H4 (cell line): ENCODE results near the gene GTPBP1. TPM values are rescaled to one million over a fixed set of nuclear protein-coding genes. Genes with fewer than 3 reads are reported as not detected.

Experiments
- DNase-seq: peaks from one replicate; pipeline ENCODE4 v3.0.0-alpha.2; 2015; ENCODE audit warnings: low spot score
- total RNA-seq: library from RNA; depleted of rRNA; stranded (reverse); fragments of >200 nt; shearing (Covaris generic); gene quantifications from 2 replicates; pipeline ENCODE4 v1.2.3, GENCODE V29; 2014

Gene GTPBP1
- total RNA-seq, 1 experiment from 2014 or later = 12.1 TPM

DNA sequence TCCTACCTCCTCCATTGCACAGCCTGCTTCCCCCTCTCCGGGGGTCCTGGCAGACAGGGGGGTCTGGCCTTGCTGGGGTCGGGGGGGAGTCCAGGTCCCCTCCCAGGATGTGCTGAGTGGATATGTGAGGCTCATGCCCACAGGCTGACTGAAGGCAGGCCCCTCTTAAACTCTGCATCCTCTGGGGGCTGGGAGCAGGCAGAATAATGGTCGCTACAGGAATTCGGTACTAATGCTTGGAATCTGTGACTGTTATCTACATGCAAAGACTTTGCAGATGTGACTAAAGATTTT lies 51.7 kb downstream of the GTPBP1 start:
- no peak for DNase-seq

DNA sequence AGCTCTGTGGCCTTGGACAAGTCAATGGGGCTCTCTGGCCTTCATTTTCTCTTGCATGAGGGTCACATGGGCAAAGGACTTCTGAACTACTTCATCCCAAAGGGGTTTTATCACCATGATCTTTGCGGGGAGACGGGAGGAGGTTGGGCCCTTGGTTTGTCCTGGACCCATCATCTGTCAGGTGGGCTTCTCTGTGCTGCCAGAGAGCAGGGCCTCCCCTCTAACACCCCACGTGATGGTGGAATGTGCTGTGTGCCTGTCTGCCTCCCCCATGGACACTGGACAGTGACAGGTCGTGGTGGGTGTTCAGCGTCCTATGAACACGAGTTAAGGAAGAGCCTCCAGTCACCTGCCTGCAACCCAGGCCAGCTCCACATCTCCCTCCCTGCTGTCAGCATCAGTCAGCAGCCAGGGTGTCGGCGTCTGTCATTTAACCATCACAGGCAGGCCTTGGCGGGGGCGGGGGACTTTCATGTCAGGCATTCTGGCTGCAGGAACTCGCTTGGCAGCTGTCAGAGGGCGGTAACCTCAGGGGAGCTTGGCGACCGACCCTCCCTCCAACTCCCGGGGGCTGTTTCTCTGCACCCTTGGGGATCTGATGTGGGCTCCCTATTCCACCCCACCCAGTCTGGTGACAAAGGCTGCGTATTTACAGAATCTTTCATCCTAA lies 52.7 kb downstream of the GTPBP1 start:
- DNase-seq = no peak

DNA sequence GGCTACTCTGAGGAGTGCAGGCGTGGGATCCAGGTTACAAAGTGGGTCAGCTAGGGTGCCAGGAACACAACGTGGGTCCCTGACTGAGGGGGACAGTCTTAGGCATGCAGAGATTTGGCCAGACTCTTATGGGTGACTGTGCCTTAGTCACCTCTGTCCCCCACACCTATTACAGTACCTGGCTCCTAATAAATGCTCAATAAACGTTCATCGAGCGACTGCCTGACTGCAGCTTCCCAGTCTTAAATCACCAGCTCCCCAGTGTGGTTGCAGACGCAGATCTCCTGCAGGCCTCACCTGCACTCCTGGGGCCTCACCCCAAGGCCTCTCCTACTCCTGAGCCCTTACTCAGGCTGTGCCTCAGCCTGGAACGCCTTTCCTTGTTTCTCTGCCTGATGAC lies 53.3 kb downstream of the GTPBP1 start:
- no peak for DNase-seq

DNA sequence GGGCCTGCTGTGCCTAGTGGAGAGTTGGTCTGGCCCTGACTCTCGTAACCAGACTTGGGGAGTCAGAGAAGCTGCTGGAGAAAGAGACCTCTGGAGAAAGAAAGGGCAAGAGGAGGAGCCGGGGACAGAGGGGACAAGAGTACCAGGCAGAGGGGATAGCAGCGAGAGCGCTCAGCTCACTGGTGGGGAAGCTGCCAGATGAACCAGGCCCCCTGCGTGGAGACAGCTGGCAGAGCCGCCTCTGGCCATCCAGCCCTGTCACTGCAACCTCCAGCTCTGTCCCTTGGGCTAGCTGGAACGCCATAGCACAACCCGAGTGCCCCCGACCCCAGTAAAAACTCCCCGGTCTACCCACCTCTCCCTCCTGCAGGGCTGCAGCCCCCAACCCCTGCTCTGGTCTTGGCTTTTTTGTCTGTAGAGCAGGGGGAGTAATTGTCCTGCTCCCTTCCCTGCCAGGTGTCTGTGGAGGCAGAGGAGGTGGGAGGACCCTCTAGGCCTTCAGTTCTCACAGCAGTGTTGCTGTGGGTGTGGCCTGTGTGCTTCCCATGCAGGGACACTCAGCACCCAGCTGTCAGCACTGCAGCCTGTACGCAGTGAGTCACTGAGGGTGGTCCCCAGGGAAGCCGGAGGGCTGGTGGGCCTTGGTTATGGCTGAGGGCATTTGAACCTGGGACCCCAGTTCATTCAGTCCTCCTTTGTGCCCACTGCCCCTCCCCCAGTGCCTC lies 54.9 kb downstream of the GTPBP1 start:
- no peak for DNase-seq

DNA sequence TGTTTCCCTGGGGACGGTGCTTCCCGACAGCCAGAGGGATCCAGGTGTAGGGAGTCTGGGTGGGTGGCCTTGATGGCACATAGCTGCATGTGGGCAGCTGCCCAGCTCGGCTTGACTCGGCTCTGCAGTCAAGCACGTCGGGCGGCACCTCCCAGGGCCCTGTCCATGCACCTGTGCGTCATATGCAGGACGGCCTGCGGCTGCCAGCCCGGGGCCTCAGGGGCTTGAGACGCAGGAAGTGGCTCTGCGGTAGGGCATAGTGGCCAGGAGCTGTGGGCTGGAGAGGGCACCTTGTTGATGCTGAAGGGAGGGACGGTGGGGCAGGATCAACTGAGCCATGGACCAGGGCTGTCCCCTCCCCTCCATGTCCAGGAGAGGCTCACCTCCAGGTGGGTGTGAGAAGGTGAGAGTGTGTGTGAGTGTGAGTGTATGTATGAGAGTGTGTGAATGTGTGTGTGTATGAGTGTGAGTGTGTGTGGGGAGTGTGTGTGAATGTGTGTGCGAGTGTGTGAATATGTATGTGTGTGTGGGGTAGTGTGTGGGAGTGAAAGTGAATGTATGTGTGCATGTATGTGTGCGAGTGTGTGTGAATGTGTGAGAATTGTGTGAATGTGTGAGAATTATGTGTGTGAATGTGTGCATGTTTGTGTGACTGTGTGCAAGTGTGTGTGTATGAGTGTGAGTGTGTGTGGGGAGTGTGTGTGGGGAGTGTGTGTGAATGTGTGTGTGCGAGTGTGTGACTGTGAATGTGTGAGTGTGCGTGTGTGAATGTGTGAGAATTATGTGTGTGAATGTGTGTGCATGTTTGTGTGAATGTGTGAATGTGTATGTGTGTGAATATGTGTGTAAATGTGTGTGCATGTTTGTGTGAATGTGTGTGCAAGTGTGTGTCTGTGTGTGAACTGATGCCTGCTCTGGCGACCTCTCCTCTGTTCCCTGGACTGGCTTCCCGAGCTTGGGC lies 55.7 kb downstream of the GTPBP1 start:
- DNase-seq = no peak

DNA sequence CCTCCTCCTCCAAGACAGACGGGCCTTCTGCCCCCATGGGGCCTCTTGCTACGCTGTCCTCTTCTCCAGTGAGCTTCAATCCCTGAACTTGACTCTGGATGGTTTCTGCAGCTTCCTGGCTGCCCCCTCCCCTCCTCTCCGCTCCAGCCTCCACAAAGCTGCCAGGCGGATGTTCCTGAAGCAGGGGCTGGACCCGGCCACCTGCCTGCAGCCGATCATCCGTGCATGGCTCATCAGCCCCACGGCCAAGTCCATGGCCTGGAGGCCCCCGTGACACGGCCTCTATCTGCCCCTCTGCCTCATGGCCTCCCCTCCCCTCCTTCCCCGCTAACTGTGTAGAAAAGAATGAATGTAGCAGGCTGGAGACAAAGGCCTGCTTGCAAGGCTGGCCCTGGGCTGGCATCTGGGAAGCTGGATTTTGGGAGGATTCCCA lies 56.8 kb downstream of the GTPBP1 start:
- no peak for DNase-seq

DNA sequence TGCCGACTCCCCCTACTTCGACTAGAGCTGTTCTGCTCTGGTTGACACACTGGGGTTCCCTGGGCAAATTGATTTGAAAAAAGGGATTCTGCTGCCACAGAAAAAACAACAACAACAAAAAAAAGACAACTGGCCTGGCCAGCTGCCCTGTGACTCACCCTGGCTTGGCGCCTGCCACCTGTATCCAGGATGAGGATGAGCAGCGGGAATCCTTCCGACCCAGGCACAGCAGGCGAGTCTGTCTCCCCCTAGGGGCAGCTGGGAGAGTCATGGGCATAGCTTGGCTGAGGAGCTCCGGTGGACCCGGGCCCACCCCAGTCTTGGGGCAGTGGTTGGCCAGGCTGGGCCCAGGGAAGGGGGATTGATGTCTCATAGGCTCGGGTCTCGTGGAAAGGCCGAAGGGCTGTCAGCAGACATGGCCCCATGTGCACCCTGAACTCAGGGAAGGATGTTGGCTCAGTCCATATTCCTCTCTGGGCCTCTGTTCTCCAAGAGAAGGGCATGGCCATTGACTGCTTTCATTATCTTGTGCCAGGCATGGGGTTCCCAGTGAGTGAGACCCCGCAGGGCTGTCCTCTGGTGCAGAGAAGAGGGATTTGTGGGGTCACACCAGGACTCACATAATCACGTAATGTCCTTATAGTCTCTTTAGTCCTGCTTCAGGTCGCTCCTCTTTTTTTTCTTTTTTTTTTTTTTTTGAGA lies 60.5 kb downstream of the GTPBP1 start:
- DNase-seq = peak; percentile 64

DNA sequence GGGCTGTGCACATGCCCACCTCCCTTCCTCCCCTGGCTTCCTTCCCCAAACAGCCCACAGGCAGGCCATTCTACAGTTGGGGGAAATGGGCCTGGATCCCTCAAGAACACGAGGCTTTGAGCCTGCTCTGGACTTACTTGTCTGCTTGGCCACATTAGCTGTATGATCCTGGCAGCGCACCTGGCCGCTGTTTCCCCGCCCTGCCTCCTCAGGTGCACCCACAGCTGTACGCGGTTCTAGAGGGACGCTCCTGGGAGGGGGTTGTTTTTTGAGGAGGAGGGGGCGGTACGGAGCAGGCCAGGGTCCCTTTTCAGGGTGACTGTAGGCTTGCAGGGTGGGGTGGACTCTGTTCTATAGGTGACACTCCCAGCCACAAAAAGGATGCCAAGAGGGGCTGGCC lies 61.6 kb downstream of the GTPBP1 start:
- DNase-seq = no peak

DNA sequence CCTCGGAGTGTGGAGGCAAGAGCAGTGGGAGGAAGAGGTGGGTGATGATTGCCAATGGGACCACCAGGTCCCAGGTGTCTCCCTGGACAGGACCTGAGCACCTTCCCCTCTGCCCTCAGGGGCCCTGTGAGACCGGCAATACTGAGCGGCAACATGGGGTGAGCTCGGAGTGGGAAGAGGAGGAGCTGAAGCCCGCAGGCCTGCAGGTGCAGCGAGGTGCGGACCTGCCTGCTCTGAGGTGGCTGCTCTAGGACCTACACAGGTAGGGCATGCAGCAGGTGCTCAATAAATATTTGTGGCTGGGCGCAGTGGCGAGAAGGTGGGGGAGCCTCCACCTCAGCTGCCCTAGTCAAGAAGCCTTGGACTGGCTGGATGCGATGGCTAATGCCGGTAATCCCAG lies 62.3 kb downstream of the GTPBP1 start:
- DNase-seq = no peak

DNA sequence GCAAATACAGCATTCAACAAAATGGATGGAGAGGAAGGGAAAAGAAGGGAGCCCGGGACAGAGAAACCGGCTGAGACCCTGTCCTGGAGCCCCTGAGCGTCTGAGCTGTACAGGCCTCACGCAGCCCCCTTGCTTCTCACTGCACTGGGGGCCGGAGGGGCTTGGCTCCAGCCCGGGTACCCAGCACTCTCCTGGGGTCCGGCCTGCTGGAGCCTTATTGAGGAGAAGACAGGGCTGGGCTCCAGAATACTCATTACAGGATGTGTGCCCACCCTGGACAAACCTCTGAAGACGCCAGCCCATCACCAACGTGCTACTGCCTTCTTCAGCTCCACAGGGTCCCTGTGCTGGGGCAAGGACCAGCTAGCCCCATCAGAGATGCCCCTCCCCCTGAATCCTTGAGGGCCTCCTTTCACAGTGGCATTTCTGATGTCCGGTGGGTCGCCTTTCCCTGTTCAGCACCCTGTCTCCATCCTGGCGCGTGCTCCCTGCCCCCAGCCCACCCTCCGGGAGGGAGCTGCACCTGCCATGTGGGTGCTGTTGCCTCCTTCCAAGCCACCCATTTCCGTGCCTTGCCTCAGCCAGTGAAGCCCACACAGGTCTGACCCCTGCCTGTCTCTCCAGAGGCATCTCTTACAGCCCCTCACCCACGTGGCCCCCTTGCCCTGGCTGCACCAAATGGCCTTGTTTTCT lies 64.7 kb downstream of the GTPBP1 start:
- DNase-seq = no peak

DNA sequence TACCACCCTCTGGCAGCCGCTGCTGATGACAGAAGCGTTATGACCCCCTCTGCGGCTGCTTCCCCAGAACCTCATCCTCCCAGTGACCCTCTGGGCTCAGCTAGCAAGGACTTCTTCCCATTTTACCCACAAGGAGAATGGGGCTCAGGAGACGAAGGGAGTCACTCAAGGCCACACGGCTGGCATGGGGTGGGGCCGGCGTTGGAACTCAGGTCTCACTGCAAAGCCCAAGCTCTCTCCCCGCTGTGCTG lies 66.8 kb downstream of the GTPBP1 start:
- no peak for DNase-seq

DNA sequence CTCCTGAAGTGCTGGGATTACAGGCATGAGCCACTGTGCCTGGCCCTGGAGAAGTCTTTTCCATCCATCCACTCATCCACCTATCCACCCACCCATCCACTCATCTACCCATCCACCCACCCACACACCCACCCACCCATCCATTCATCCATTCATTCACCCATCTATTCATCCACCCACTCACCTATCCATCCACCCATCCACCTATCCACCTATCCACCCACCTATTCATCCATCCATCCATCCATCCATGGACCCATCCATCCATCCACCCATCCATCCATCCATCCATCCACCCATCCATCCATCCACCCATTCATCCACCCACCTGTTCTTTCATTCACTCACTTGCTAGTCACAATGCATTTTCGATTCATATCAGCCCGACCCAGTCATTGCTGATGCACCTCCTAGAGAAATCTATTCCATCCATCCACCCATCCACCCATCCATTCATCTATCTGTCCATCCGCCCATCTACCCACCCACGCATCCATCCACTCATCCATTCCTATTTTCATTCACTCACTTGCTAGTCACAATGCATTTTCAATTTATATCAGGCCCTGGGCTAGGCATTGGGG lies 67.7 kb downstream of the GTPBP1 start:
- no peak for DNase-seq

DNA sequence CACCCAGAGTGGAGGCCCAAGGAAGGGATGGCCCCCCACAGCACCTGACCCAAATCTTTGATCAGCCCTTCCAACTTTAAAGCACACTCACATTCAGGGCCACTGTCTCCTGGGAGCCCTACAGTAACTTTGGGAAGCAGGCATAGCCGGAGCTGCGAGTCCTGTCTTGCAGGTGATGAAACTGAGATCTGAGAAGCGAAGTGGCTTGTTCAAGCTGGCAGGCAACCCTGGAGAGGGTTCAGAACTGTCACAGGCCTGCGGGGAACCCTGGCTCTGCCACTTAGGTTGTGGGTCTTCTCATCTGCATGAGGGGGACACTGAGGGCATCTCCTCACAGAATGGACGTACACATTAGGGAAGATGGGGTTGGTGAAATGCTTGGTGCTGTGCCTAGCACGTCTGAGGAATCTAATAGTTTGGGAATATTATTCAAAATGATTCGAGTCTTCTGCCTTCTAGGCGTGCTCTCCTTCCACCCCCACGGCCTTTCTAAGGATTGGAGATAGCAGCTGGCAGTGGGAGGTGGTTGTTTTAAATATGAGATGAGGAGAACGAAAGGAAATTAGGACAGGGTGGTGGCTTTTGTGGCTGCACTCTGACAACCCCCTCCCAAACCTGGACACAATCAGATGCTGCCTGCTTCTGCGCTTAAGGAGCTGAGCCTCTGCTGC lies 68.9 kb downstream of the GTPBP1 start:
- no peak for DNase-seq

DNA sequence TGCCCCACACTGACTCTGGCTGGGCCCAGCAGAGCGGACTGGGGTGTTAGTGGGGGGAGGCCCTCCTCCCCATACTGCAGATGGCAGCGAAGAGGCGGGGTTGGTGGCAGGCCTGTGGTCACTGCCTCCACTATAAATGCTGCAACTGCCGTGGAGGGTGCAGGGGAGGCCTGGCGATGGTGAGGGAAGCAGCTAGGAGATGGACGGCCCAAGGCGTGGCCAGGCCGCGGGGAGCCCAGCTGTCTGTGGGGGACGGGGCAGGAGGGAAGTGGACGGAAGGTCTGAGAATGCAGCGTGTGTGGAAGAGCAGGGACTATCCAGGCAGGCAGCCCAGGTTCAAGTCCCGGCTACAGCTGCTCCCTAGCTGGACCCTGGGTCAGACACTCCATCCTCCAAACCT lies 69.9 kb downstream of the GTPBP1 start:
- no peak for DNase-seq

DNA sequence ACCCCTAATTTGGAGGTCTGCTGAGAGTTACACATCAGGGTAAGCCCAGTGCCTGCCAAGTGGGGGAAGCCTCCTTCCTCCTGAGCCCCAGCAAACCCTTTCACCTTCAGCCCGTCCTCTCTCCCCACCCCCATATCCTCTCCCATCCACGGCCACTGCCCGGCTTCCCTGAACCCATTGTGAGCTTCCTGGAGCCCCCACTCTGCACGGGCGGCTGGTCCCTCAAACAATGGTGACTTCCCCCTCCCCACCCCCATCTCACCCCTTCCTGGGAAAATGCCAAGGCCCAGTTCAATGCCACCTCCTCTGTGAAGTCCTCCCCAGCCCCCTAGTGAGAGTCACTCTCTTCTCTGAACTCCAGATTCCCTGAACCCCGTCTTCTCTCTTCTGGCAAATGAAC lies 70.3 kb downstream of the GTPBP1 start:
- no peak for DNase-seq

DNA sequence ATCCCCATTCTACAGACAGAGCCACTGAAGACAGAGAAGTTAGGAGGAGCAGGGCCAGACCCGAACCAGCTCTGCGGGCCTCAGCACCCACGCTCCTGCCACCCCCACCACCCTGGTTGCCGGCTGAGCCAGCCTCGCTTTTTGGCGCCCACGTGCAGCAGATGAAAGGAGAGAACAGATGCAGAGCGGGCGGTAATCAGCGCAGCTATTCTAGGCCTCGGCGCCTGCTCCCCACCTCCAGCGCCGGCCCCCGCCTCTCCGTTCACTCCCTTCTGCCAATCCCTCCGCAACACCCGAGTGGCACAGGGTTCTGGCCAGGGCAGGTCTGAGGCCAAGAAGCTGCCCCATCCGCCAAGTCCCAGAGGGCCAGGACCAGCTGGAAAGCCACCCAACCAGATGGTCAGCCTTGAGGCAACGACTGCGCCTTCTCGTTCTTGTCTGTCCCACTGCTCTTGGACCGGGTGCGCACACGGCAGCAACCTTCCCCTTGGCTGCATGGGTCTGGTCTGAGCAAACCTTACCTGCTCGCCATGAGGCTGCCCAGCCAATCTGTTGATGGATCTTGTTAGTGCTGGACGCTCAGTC lies 71.4 kb downstream of the GTPBP1 start:
- no peak for DNase-seq

DNA sequence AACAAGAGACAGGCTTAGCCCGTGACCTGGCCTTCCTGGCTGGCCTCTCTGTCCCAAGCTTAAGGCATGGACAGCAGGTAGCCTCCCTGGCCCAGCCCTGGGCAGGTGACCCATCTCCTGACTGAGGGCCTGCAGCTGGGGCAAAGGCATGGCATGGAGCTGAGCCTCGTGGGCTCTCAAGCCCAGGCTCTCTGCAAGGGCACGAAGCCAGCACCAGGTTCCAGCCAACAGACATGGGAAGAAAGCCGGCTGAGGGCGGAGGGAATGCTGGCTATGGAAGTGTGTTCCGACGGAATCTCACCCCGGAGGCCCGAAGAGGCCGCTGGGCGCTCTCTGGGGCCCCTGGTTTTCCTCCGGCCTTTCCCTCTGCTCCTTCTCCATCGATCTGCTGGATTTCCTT lies 75.3 kb downstream of the GTPBP1 start:
- DNase-seq = no peak

DNA sequence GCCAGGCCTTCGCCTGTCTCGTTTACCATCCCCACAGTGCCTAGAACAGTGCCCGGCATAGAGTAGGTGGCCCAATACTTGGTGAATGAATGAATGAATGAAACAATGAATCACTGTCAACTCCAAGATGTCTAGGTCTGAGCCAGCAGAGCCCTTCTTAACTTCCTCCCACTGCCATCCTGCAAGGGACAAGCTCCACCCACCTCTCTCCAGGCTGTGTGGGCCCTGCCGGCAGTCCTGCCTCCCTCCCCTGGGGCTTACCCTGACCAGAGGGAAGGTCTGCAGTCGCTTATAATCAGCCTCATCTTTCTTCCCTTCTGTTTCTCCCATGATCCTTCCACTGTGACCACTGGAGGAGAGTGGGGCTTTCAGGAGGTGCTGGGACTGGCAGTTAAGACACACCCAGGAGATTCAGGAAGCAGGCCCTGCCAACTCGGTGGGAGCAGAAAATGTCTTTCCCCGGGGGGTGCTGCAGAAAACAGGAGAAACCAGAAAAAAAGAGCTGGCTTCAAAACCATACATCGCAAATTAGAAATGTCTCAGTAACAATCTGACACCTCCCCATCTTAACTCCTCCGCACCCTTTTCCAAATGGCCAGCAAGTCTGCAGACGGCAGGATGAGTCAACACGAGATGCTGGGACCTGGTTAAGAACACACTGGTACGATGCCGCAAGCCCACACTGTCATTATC lies 76.8 kb downstream of the GTPBP1 start:
- peak; percentile 36 for DNase-seq
